GM10847 (cell line): Measurements from ENCODE around the gene ZDHHC8.

ENCODE experiments used
- POLR2A ChIP-seq: IDR thresholded peaks from 2 replicates; pipeline ENCODE4 v1.6.1; 2011; ENCODE audit not compliant: insufficient read length; ENCODE audit errors: extremely low read depth

The ZDHHC8 gene

DNA sequence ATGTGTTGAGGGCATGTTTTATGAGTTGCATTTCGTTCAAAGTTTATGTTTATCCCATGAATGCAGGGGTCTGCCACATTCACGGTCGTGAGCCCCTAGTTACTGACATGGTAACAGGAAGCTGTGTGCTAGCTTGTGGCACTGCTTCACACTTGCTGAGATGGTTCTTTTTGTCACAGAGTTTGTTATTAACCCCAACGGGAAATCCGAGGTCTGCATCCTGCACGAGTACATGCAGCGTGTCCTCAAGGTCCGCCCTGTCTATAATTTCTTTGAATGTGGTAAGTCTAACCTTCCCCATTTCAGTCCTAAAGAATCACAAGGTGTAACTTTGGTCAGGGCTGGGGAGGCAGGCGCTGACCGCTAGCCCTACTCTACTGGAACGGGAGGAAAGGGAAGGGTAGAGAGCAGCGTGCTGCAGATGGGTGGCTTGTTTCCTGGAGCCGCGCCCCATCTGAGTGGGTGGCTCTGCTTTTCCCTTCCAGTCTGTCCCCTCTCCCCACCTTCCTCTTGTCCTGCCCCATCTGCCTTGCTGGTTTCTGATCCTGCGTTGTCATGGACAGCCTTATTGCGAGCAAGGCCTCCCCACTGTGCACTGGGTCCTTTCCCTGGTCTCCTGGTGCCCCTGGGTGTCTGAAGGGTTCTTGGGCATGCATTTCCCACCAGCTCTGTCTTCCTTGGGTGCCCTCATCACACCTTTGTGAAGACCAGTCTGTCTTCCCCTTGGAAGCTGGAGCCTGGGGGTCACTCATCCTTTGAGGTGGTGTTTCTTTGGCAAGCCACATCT lies 39.7 kb upstream of the ZDHHC8 start:
- TF ChIP-seq POLR2A, result no peak

DNA sequence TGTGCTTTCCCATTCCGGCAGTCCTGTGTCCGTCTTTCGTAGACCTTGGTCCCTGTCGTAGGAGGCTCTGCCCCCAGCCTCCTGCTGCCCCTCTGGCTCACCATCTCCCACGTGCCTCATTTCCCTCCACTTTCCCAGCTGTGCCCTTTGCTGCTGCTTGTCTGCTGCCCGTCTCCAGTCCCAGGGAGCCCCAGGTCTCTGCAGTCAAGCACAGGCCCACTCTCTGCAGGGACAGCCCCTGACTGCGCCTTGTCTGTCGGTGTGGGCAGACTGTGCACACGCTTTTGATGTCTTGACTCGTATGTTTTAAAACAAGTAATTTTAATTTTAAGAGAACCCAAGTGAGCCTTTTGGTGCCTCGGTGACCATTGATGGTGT lies 39.1 kb upstream of the ZDHHC8 start:
- no peak for TF ChIP-seq POLR2A

- no peak for TF ChIP-seq POLR2A
These were observed 38.0 kb upstream of the ZDHHC8 start for GRCh38 chr22:20093418-20094196.

GRCh38 chr22:20094197-20094807 lies 37.3 kb upstream of the ZDHHC8 start:
- no peak for TF ChIP-seq POLR2A

DNA sequence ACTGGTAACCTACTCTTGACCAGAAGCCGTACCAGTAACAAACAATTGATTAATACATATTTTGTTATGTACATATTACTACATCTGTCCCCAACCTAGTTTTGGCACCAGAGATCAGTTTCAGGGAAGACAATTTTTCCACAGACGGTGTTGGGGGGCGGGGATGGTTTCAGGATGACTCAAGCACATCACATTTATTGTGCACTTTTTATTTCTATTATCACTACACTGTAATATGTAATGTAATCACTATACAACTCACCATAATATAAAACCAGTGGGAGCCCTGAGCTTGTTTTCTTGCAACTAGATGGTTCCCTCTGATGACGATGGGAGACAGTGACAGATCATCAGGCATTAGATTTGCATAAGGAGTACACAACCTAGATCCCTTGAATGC lies 36.1 kb upstream of the ZDHHC8 start:
- no peak for TF ChIP-seq POLR2A

DNA sequence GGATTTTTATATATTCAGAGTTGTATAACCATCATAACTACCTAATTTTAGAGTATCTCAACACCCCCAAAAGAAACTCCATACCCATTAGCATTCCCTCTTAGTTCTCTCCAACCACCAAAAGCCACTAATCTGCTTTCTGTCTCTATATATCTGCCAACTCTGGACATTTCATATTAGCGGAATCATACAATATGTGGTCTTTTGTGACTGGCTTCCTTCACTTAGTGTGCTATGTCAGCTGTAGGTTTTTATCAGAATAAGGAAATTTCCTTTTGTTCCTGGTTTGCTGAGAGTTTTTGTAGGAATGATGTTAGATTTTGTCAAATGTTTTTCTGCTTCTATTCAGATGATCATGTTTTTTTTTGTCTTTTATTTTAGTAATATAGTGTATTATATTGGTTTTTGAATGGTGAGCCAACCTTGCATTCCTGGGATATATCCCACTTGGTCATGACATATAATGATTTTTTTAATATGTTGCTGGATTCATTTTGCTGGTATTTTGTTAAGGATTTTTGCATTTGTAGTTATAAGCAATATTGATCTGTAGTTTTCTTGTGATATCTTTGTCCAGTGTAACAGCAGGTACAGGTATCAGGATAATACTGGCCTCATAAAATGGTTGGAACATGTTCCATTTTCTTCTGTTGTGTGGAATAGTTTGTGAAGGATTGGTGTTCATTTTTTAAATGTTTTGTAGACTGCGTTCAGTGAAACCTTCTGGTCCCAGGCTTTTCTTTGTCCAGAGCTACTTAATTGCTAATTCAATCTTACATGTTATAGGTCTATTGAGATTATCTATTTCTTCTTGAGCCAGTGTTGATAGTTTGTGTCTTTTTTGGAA lies 34.8 kb upstream of the ZDHHC8 start:
- no peak for TF ChIP-seq POLR2A

DNA sequence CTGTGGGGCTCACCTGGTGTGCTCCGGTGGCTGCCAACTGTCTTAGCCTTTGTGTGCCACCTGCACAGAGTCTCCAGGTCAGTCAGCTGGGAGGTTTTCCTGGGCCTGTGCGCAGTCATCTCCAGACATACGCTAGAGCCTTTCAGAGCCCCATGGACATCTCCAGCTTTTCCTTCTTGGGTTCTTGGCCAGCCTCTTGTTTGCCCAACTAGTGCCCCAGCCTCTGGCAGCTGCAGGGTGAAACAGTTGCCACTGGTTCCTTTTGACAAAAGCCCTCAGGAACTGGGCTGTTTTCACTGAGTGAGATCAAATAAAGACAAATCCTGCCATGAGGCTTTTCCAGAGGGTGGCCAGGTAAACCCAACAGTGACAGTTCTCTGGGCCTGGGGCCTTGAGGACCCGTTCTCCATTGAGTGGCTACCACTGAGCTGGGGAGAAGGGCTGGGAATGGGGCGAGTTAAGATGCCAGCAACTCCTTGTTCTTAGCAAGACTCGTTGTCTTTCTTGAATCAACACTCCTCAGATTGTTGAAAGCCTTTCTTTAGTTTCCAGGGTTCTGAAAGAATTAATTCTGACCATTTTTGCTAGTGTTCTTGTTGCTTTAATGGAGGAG lies 32.4 kb upstream of the ZDHHC8 start:
- TF ChIP-seq POLR2A, result no peak

DNA sequence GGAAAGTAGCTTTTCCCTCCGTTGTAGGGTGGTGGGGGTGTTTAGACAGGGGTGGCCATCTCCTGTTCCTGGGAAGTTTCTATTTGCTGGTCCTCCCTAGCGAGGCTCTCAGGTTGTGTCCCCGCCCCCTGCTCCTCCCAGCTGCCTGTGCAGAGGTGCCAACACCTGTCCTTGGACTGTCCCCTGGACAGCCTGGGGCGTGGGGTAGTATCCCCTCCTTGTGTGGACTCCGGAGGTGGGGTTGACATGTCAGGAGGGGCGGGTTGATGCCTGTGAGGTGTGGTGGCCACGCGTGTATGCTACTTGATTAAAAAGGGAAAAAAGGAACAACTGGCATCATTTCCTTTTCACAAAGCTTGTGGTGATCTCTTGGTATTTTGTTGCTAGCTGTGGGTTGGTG lies 30.0 kb upstream of the ZDHHC8 start:
- no peak for TF ChIP-seq POLR2A

DNA sequence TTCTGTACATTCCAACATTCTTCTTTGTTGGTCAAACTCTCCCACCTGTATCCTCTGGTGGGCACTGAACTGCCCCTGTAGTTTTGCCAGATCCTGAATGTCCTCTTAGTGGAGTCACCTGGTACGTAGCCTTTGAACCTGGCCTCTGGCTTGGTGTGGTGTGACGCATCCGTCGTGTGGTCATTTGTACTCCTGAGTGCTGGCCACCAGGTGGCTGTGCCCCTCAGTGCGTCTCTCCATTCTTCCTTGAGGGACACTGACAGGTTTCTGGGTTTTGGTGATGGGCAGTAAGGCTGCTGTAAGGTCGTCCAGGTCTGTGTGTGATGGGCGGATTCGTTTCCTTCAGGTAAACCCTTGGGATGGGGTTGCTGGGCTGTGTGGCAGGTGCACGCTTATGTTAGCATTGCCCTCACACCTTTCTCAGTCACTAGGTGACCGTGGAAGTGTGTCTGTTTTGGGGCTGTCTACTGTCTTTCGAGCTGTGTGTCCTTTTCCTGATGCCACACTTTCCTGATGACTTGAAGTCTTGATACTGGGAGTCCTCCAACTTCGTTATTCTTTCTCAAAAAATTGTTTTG lies 29.3 kb upstream of the ZDHHC8 start:
- no peak for TF ChIP-seq POLR2A

DNA sequence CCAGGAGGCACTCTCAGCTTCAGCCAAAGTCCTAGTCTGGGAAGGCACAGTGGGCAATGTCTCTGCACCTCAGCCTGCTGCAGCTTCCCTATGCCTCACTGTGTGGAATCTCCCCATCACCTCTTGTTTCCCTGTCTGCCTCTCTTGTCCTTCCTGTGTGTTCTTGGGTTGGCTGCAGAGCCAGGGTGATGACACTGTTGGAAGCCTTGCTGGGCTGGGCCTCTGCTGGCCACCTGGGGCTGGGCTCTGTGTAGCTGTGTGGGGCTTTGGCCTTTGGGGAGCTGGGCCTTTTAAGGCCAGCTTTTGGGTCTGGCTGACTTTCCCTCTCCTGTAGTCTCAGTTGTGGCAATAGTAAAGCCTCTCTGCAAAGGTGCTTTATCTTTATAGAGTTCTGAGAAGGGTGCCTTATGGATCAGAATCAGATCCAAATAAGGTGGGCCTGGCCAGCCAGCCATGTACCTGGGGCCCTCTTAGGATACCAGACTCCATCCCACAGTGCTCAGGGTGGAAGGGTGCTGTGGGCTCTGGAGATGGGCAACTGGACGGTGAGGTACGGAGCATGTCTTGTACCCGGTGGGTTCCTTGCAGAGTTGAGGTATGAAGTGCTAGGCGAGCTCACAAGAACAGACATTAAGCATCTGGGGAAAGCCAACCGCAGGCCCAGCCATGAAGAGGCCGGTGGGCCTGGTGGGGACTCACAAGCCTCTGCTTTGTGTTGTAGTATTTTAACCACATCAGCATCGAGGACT lies 26.0 kb upstream of the ZDHHC8 start:
- TF ChIP-seq POLR2A, result no peak

DNA sequence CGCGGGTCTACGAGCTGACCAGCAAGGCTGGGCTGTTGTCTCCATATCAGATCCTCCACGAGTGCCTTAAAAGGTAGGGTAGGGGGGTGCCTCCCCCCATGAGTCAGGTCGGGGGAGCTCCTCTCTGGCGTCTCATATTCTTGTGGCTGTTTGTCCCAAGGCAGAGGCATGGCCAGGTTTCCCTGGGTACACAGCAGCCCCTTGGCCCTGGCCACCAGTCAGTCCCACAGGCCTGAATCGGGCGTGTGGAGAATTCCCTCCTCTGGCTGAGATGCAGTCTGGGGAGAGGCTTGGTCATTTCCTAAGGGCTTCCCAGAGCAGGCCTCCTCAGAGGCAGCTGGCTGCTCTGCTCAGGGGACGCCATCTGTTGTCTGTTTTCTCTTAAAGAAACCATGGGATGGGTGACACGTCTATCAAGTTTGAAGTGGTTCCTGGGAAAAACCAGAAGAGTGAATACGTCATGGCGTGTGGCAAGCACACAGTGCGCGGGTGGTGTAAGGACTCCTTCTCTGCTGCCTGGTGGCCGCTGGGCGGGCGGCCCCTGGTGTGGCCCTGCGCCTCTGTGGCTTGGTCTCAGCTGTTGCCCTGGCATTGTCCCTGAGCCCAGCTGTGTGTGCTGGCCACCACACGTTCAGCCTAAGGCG lies 25.3 kb upstream of the ZDHHC8 start:
- no peak for TF ChIP-seq POLR2A

- no peak for TF ChIP-seq POLR2A
These were observed 24.8 kb upstream of the ZDHHC8 start for GRCh38 chr22:20106849-20107237.

DNA sequence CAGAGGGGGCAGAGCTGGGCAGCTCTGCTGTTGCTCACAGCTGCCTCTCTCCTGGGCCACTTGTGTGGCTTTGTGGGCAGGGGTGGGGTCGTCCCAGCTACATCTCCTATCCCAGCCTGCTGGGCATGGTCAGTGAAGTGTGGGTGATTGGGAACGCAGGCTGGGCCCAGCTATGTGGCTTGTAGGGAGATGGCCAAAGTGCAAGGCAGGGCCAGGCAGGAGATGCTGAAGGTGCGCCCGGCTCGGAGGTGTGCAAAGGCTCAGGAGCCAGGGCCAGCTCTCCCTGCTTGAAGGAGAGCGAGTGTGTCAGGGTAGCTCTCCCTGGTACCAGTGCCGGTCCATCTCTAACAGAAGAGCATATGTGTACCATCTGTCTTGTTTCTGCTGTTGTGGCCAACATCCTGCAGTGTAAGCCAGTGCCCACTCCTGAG lies 24.1 kb upstream of the ZDHHC8 start:
- TF ChIP-seq POLR2A, result no peak

GRCh38 chr22:20107951-20108756 lies 23.4 kb upstream of the ZDHHC8 start:
- no peak for TF ChIP-seq POLR2A
